Endodermal cell (in vitro differentiated cells): ENCODE measurements around the gene SYCN. TPM values are rescaled to one million over a fixed set of nuclear protein-coding genes. Genes with fewer than 3 reads are reported as not detected.
A peak's percentile ranks its signal among the peaks of the same experiment; 100 is the strongest.

Experiments used
- DNase-seq: peaks from one replicate; pipeline ENCODE4 v3.0.0-alpha.2; 2017
- H3K27ac ChIP-seq: 2 replicates; pipeline ENCODE4 v1.5.1; 2013; ENCODE audit warnings: mild to moderate bottlenecking, low read depth, low read length, moderate library complexity
- H3K27me3 ChIP-seq: 2 replicates; pipeline ENCODE4 v1.6.1; 2013; ENCODE audit warnings: mild to moderate bottlenecking, low read length, moderate library complexity; ENCODE audit not compliant: insufficient read depth, control insufficient read depth, poor library complexity, severe bottlenecking
- H3K36me3 ChIP-seq: 2 replicates; pipeline ENCODE4 v1.7.0; 2013; ENCODE audit warnings: mild to moderate bottlenecking, low read length, moderate library complexity; ENCODE audit not compliant: control insufficient read depth, insufficient read depth
- H3K4me1 ChIP-seq: one replicate; pipeline ENCODE4 v1.7.0; 2013; ENCODE audit warnings: low read length; ENCODE audit not compliant: control insufficient read depth, insufficient read depth
- H3K4me3 ChIP-seq: 2 replicates; pipeline ENCODE4 v1.5.1; 2013; ENCODE audit warnings: mild to moderate bottlenecking, low read length, moderate library complexity
- H3K9ac ChIP-seq: 2 replicates; pipeline ENCODE4 v1.6.1; 2013; ENCODE audit warnings: mild to moderate bottlenecking, low read length, moderate library complexity; ENCODE audit not compliant: poor library complexity, severe bottlenecking; ENCODE audit errors: extremely low read depth
- H3K9me3 ChIP-seq: 2 replicates; pipeline ENCODE4 v1.6.1; 2013; ENCODE audit warnings: mild to moderate bottlenecking, low read length, moderate library complexity; ENCODE audit not compliant: control insufficient read depth
- H3K27ac Mint-ChIP-seq: 2 replicates; pipeline ENCODE4 v1.8.0; 2020; ENCODE audit warnings: mixed read lengths
- H3K27me3 Mint-ChIP-seq: 2 replicates; pipeline ENCODE4 v1.8.0; 2021; ENCODE audit warnings: mild to moderate bottlenecking, mixed read lengths; ENCODE audit not compliant: insufficient read depth
- H3K36me3 Mint-ChIP-seq: 2 replicates; pipeline ENCODE4 v1.8.0; 2020; ENCODE audit warnings: low read depth, mixed read lengths
- H3K4me1 Mint-ChIP-seq: 2 replicates; pipeline ENCODE4 v1.8.0; 2020; ENCODE audit warnings: mixed read lengths
- H3K4me3 Mint-ChIP-seq: 2 replicates; pipeline ENCODE4 v1.8.0; 2020; ENCODE audit warnings: mild to moderate bottlenecking, moderate library complexity, mixed read lengths
- H3K9me3 Mint-ChIP-seq: 2 replicates; pipeline ENCODE4 v1.8.0; 2020; ENCODE audit warnings: mild to moderate bottlenecking, mixed read lengths
- CTCF ChIP-seq: fragments of 200-600 bp; sonication (generic); conservative IDR thresholded peaks from 2 replicates; pipeline ENCODE4 v1.5.0; 2021; ENCODE audit warnings: antibody characterized with exemption, mild to moderate bottlenecking
- WGBS, 2 experiments: methylation state at CpG; one replicate each; pipeline versions ENCODE4 v1.1.5 to v1.1.7; 2013; ENCODE audit warnings: missing lambda C conversion rate in 2 of 2, mixed read lengths in 1 of 2; ENCODE audit not compliant: insufficient coverage in 1 of 2, insufficient read length in 1 of 2; 5-methylcytosine and 5-hydroxymethylcytosine counted together
- total RNA-seq, 2 donors: library from RNA; stranded (reverse); fragmentation: NEBNext Ultra II Directional in 1 of 2; extraction: Animal tissue kit (Norgen Biotek cat#: 25700) in 1 of 2; gene quantifications; 2 replicates in 1 of 2; 3 replicates in 1 of 2; pipeline ENCODE4 v1.2.1, GENCODE V29; 2021

SYCN gene
- total RNA-seq, 2 donors from 2014 or later: not detected

- H3K9ac ChIP-seq: no peak overlapping the region
- no peaks in the 10 kb centered on the region for H3K4me1 Mint-ChIP-seq
- peak; percentile 76 for TF ChIP-seq CTCF
- DNase-seq: peak; percentile 86
- no peaks in the 10 kb centered on the region for H3K36me3 ChIP-seq
- peaks cover 12% of the 10 kb centered on the region for H3K9me3 Mint-ChIP-seq
- no peak overlapping the region for H3K27ac ChIP-seq
- H3K27me3 Mint-ChIP-seq: peaks cover 23% of the 10 kb centered on the region
- H3K9me3 ChIP-seq: peaks cover 5% of the 10 kb centered on the region
- WGBS, 2 experiments: 24 to 28% methylated on average over 5 to 7 of the region's 8 CpGs
- H3K4me3 ChIP-seq: no peak overlapping the region
- H3K4me1 ChIP-seq: no peaks in the 10 kb centered on the region
- no peak overlapping the region for H3K27ac Mint-ChIP-seq
- H3K4me3 Mint-ChIP-seq: no peak overlapping the region
- no peaks in the 10 kb centered on the region for H3K36me3 Mint-ChIP-seq
- no peaks in the 10 kb centered on the region for H3K27me3 ChIP-seq
Observed at GRCh38 chr19:39212375-39212742, 8.3 kb upstream of the SYCN start.

DNA sequence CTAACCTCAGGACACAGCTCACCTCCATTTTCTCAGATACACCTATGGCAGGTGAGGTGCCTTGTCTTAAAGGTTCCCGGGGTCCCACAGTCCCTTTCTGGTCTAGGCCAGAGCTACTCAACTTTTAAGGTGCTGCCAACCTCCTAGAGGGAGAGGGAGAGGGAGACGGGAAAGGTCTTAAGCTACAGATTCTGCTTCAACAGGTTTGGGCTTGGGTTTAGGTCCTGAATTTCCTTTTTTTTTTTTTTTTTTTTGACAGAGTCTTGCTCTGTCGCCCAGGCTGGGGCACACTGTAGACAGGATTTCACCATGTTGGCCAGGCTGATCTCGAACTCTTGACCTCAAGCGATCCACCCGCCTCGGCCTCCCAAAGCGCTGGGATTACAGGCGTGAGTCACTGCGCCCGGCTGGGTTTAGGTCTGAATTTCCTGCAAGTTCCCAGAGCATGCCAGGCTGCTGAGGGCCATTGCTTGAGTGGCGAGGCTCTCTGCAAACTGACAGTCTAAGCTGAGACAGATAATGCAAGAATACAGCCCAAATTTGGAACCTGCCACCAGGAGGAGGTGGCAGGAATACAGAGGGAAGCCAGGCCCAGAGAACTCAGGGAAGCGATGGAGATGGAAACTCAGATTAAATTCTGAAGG lies 7.8 kb upstream of the SYCN start:
- Histone ChIP-seq H3K27me3 (no peaks in the 10 kb centered on the region), H3K27ac (no peak overlapping the region), H3K9me3 (peaks cover 5% of the 10 kb centered on the region), H3K36me3 (no peaks in the 10 kb centered on the region), H3K4me3 (no peak overlapping the region), H3K4me1 (no peaks in the 10 kb centered on the region), H3K9ac (no peak overlapping the region)
- no peak for DNase-seq
- no peak overlapping the region for H3K4me3 Mint-ChIP-seq
- H3K4me1 Mint-ChIP-seq: no peaks in the 10 kb centered on the region
- H3K9me3 Mint-ChIP-seq: peaks cover 8% of the 10 kb centered on the region
- H3K27ac Mint-ChIP-seq: no peak overlapping the region
- H3K36me3 Mint-ChIP-seq: no peaks in the 10 kb centered on the region
- peaks cover 18% of the 10 kb centered on the region for H3K27me3 Mint-ChIP-seq
- TF ChIP-seq CTCF: no peak
- WGBS, 2 experiments: 82 to 88% methylated on average over 11 to 13 of the region's 13 CpGs

DNA sequence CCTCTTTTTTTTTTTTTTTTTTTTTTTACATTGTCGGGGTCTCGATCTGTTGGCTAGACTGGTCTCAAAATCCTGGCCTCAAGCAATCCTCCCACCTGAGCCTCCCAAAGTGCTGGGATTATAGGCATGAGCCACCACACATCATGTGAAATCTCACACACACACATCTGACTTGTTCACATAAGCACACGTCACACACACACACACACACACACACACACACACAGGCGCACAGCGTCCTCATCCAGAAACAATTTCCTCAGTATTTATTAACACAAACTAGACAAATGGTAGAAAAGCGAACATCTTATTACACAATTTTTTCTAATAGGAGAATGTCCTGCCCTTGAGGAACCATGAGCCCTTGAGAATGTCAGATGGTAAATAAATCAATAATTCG lies 5.1 kb upstream of the SYCN start:
- Mint-ChIP-seq H3K4me3 (no peak overlapping the region), H3K4me1 (no peaks in the 10 kb centered on the region), H3K27ac (no peak overlapping the region), H3K27me3 (peaks cover 28% of the 10 kb centered on the region), H3K36me3 (no peaks in the 10 kb centered on the region), H3K9me3 (no peaks in the 10 kb centered on the region)
- Histone ChIP-seq H3K9ac (no peak overlapping the region), H3K27ac (no peak overlapping the region), H3K4me1 (no peaks in the 10 kb centered on the region), H3K9me3 (no peaks in the 10 kb centered on the region), H3K4me3 (no peak overlapping the region), H3K27me3 (peaks cover 6% of the 10 kb centered on the region), H3K36me3 (no peaks in the 10 kb centered on the region)
- WGBS, 2 experiments: 85 to 100% methylated on average over 2 to 7 of the region's 7 CpGs
- DNase-seq: no peak
- TF ChIP-seq CTCF: no peak
